HG02884 (cell line): ENCODE results near the gene IRX3.
"Not testable (repeated sequence)": the region's sequence is repeated elsewhere in the genome, so short reads cannot be mapped to it uniquely, and the experiment has no call there.

Source experiments
- ATAC-seq: cut with Tn5 transposase; IDR thresholded peaks from one replicate; pipeline ENCODE4 v1.9.1; 2021; ENCODE audit warnings: mild to moderate bottlenecking, moderate library complexity; ENCODE audit not compliant: unreplicated experiment

Gene IRX3

GRCh38 chr16:54277845-54278703 is 8.5 kb downstream of the IRX3 start:
- ATAC-seq = no peak

GRCh38 chr16:54275956-54276355 is 10.6 kb downstream of the IRX3 start:
- no peak for ATAC-seq

GRCh38 chr16:54273566-54273965 is 13.0 kb downstream of the IRX3 start:
- ATAC-seq = no peak

GRCh38 chr16:54270711-54271110 is 15.9 kb downstream of the IRX3 start:
- ATAC-seq = no peak

- no peak for ATAC-seq
Observed at GRCh38 chr16:54269461-54269860, 17.1 kb downstream of the IRX3 start.

GRCh38 chr16:54268766-54269165 is 17.8 kb downstream of the IRX3 start:
- no peak for ATAC-seq

- ATAC-seq = no peak
Observed at GRCh38 chr16:54268340-54268739, 18.2 kb downstream of the IRX3 start.

- no peak for ATAC-seq
Observed at GRCh38 chr16:54266363-54266955, 20.1 kb downstream of the IRX3 start.

GRCh38 chr16:54265575-54266107 is 20.9 kb downstream of the IRX3 start:
- ATAC-seq = no peak

- ATAC-seq = no peak
Observed at GRCh38 chr16:54253118-54253517, 33.5 kb downstream of the IRX3 start.

- no peak for ATAC-seq
Observed at GRCh38 chr16:54248863-54249710, 37.5 kb downstream of the IRX3 start.

GRCh38 chr16:54247705-54248104 is 38.9 kb downstream of the IRX3 start:
- not testable (repeated sequence) for ATAC-seq

GRCh38 chr16:54246454-54246821 is 40.1 kb downstream of the IRX3 start:
- no peak for ATAC-seq

- no peak for ATAC-seq
Observed at GRCh38 chr16:54245788-54246453, 40.7 kb downstream of the IRX3 start.

- ATAC-seq = no peak
Observed at GRCh38 chr16:54244061-54244886, 42.3 kb downstream of the IRX3 start.

GRCh38 chr16:54243202-54243601 is 43.4 kb downstream of the IRX3 start:
- no peak for ATAC-seq

- ATAC-seq = no peak
Observed at GRCh38 chr16:54242199-54242598, 44.4 kb downstream of the IRX3 start.

GRCh38 chr16:54241525-54241924 is 45.1 kb downstream of the IRX3 start:
- ATAC-seq = no peak

- ATAC-seq = no peak
Observed at GRCh38 chr16:54240271-54241129, 46.1 kb downstream of the IRX3 start.
